ENCODE data around the gene ARHGEF26.

ARHGEF26 gene

DNA sequence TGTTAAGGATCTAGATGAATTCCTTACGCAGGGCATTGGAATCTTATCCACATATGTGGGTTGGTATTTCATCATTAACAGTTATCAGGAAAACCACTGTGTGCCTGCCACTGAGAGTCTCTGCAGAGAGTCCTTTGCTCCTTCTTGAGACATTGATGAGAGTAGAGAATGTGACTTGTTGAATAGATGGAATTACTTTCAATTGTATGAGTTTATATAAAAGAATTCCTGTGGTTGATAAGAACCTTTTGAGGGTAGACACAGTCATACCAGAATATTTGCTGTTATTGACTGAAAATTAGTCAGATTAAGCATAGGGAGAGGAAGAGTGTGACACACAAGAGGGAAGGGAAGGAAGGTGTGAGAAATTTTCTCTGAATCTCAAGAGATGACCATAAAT lies 30.8 kb downstream of the ARHGEF26 start:
- no peak overlapping the region for H3K9ac ChIP-seq (ENCODE audit: low read depth in 1 of 2, low read length in 2 of 2)
- no peak overlapping the region for H3K27ac ChIP-seq (ENCODE audit: low read depth, low read length)
- H3K36me3 ChIP-seq (ENCODE audit: control insufficient read depth in 1 of 2, insufficient read depth in 2 of 2, low read length in 2 of 2), result peaks cover 0 to 3% of the 10 kb centered on the region in 2 donors
- H3K27me3 ChIP-seq (ENCODE audit: control insufficient read depth in 1 of 2, insufficient read depth in 2 of 2, low read length in 2 of 2), result no peaks in the 10 kb centered on the region
- no peak overlapping the region for H3K4me3 ChIP-seq (ENCODE audit: low read depth in 1 of 2, low read length in 2 of 2)
- no peaks in the 10 kb centered on the region for H3K4me1 ChIP-seq (ENCODE audit: control insufficient read depth in 1 of 2, insufficient read depth in 2 of 2, low read length in 2 of 2)
- H3K9me3 ChIP-seq (ENCODE audit: control insufficient read depth in 1 of 2, low read length in 2 of 2), result no peaks in the 10 kb centered on the region

DNA sequence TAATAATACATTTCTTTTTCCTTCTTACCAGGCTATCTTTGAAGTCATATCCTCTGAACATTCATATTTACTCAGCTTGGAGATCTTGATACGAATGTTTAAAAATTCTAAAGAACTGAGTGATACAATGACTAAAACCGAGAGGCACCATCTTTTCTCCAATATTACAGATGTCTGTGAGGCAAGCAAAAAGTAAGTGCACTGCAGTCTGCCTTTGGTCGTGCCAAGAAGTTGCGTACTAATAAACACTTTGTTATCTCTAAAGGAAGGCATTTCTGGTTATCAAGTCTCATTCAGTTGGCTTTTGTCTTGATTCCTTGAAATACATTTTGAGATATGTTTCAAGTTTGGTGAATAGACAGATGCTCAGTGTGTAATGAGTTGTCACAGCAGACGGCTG lies 31.6 kb downstream of the ARHGEF26 start:
- Histone ChIP-seq H3K36me3 (ENCODE audit: control insufficient read depth in 1 of 2, insufficient read depth in 2 of 2, low read length in 2 of 2) (peaks cover 0 to 3% of the 10 kb centered on the region in 2 donors), H3K9me3 (ENCODE audit: control insufficient read depth in 1 of 2, low read length in 2 of 2) (no peaks in the 10 kb centered on the region), H3K27ac (ENCODE audit: low read depth, low read length) (no peak overlapping the region)

DNA sequence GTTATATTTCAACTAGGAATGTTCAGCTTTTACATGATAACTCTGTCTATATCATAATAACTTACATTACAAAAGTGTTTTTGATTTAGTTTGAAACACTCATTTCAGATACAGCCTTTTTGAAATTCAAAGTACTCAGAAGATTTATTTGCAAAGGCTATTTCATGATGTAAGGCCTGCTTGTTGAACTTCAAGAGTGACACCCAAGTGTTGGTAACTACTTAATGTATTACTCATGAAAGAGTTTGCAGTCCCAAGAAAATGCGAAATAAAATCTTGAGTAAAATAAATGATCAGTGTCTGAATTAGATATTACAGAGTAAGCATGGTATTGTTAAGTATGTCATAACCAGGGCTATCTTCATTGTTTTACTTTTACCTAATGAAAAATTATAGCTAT lies 35.3 kb downstream of the ARHGEF26 start:
- Histone ChIP-seq H3K36me3 (ENCODE audit: control insufficient read depth in 1 of 2, insufficient read depth in 2 of 2, low read length in 2 of 2) (peaks cover 0 to 2% of the 10 kb centered on the region in 2 donors), H3K4me3 (ENCODE audit: low read depth in 1 of 2, low read length in 2 of 2) (no peak overlapping the region), H3K9ac (ENCODE audit: low read depth in 1 of 2, low read length in 2 of 2) (no peak overlapping the region), H3K4me1 (ENCODE audit: control insufficient read depth in 1 of 2, insufficient read depth in 2 of 2, low read length in 2 of 2) (no peaks in the 10 kb centered on the region), H3K27ac (ENCODE audit: low read depth, low read length) (no peak overlapping the region), H3K9me3 (ENCODE audit: control insufficient read depth in 1 of 2, low read length in 2 of 2) (no peaks in the 10 kb centered on the region), H3K27me3 (ENCODE audit: control insufficient read depth in 1 of 2, insufficient read depth in 2 of 2, low read length in 2 of 2) (no peaks in the 10 kb centered on the region)

More for the DNA sequence above, 31.6 kb downstream of the ARHGEF26 start:
- H3K27me3 ChIP-seq (ENCODE audit: control insufficient read depth in 1 of 2, insufficient read depth in 2 of 2, low read length in 2 of 2), result no peaks in the 10 kb centered on the region
- H3K9ac ChIP-seq (ENCODE audit: low read depth in 1 of 2, low read length in 2 of 2), result no peak overlapping the region
- H3K4me3 ChIP-seq (ENCODE audit: low read depth in 1 of 2, low read length in 2 of 2), result no peak overlapping the region
- no peaks in the 10 kb centered on the region for H3K4me1 ChIP-seq (ENCODE audit: control insufficient read depth in 1 of 2, insufficient read depth in 2 of 2, low read length in 2 of 2)

DNA sequence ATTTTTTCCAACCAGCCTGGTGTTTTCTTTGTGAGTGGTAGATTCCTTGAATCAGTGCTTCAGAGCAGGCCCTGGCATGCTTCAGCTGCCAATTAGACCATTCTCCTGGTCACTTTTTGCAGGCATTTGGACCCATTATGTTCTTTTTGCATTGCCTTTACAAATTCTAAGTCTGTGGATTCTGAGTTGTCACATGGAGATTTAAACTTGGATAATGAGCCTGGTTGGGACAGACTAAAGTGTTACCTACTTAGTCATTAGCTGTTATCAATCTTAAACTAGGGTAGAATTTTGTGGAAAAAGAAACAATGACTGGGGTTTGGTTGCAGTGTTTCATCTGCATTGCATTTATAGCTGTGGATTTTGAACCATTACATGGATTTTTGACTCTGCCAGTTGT lies 40.6 kb downstream of the ARHGEF26 start:
- H3K27me3 ChIP-seq (ENCODE audit: control insufficient read depth in 1 of 2, insufficient read depth in 2 of 2, low read length in 2 of 2), result no peaks in the 10 kb centered on the region
- no peak overlapping the region for H3K27ac ChIP-seq (ENCODE audit: low read depth, low read length)
- H3K9me3 ChIP-seq (ENCODE audit: control insufficient read depth in 1 of 2, low read length in 2 of 2), result no peaks in the 10 kb centered on the region
- H3K36me3 ChIP-seq (ENCODE audit: control insufficient read depth in 1 of 2, insufficient read depth in 2 of 2, low read length in 2 of 2), result peaks cover 0 to 2% of the 10 kb centered on the region in 2 donors
- no peaks in the 10 kb centered on the region for H3K4me1 ChIP-seq (ENCODE audit: control insufficient read depth in 1 of 2, insufficient read depth in 2 of 2, low read length in 2 of 2)
- H3K9ac ChIP-seq (ENCODE audit: low read depth in 1 of 2, low read length in 2 of 2), result no peak overlapping the region
- H3K4me3 ChIP-seq (ENCODE audit: low read depth in 1 of 2, low read length in 2 of 2), result no peak overlapping the region

DNA sequence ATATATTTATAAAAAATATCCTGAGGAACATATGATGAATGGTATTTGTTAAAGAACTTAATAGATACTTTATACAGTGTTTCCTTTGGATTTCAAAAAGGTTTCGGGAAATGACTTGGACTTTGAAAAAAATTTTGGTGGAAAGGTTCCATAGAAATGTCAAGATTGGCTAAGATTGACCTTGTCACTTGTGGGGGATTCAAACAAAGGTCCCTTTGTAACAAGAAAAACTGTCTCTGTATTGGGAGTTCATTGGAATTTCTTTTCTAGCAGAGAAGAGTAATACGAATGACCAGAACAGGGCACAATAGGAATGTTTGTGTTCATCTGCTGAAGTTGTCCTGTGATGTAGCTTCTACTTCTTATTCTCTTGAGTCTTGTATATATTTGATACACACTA lies 43.2 kb downstream of the ARHGEF26 start:
- Histone ChIP-seq H3K27me3 (ENCODE audit: control insufficient read depth in 1 of 2, insufficient read depth in 2 of 2, low read length in 2 of 2) (no peaks in the 10 kb centered on the region), H3K27ac (ENCODE audit: low read depth, low read length) (no peak overlapping the region), H3K36me3 (ENCODE audit: control insufficient read depth in 1 of 2, insufficient read depth in 2 of 2, low read length in 2 of 2) (peaks cover 0 to 2% of the 10 kb centered on the region in 2 donors), H3K9me3 (ENCODE audit: control insufficient read depth in 1 of 2, low read length in 2 of 2) (no peaks in the 10 kb centered on the region), H3K4me3 (ENCODE audit: low read depth in 1 of 2, low read length in 2 of 2) (no peak overlapping the region), H3K9ac (ENCODE audit: low read depth in 1 of 2, low read length in 2 of 2) (no peak overlapping the region), H3K4me1 (ENCODE audit: control insufficient read depth in 1 of 2, insufficient read depth in 2 of 2, low read length in 2 of 2) (peaks cover 0 to 3% of the 10 kb centered on the region in 2 donors)

DNA sequence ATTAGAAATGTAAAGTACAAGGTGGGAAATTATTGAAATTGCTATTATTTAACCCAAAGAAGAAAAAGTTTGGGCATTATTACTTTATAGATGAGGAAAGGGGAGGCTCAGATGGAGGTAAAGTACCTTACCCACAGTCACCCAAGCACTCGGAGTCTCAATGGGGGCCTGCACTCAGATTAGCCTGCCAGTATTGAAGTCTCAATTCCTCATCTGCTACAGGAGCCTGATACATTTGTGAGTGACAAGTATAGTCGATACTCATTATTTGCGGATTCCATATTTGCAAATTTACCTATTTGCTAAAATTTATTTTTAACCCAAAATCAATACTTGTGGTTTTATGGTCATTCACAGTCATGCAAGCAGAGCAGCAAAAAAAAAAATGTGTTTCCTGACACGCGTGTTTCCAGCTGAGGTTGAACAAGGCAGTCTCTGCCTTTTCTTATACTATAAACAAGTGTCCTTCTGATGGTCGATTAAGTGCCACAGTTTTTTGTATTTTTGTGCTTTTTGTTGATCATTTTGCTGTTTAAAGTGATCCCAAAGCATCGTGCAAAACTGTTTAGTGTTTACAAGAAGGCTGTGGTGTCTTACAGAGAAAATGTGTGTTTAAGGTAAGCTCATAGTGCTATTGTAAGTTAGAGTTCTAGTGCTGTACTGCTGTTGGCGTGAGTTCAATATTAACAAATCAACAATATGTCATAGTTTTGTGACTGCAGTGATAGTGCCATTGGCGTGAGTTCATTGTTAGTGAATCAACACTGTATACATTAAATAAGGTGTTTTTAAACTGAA lies 48.0 kb downstream of the ARHGEF26 start:
- no peak overlapping the region for H3K9ac ChIP-seq (ENCODE audit: low read depth in 1 of 2, low read length in 2 of 2)
- no peak overlapping the region for H3K4me3 ChIP-seq (ENCODE audit: low read depth in 1 of 2, low read length in 2 of 2)
- no peaks in the 10 kb centered on the region for H3K36me3 ChIP-seq (ENCODE audit: control insufficient read depth in 1 of 2, insufficient read depth in 2 of 2, low read length in 2 of 2)
- no peaks in the 10 kb centered on the region for H3K27me3 ChIP-seq (ENCODE audit: control insufficient read depth in 1 of 2, insufficient read depth in 2 of 2, low read length in 2 of 2)
- H3K27ac ChIP-seq (ENCODE audit: low read depth, low read length), result no peak overlapping the region
- H3K4me1 ChIP-seq (ENCODE audit: control insufficient read depth in 1 of 2, insufficient read depth in 2 of 2, low read length in 2 of 2), result peaks cover 0 to 16% of the 10 kb centered on the region in 2 donors
- H3K9me3 ChIP-seq (ENCODE audit: control insufficient read depth in 1 of 2, low read length in 2 of 2), result no peaks in the 10 kb centered on the region

DNA sequence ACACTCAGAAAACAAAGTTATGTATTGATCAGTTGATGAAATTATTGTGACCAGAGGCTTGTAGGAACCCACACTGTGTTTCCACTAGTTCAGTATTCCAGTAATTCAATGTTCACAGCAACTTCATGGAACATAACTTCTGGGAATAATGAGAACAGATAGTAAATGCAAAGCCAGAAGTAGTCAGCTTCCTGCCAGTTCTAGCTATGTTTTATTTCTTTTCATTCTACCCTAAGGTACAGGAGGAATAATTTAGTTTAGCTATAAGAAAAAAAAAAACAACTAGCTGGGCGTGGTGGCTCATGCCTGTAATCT lies 48.6 kb downstream of the ARHGEF26 start:
- Histone ChIP-seq H3K4me3 (ENCODE audit: low read depth in 1 of 2, low read length in 2 of 2) (no peak overlapping the region), H3K9me3 (ENCODE audit: control insufficient read depth in 1 of 2, low read length in 2 of 2) (no peaks in the 10 kb centered on the region), H3K4me1 (ENCODE audit: control insufficient read depth in 1 of 2, insufficient read depth in 2 of 2, low read length in 2 of 2) (peaks cover 0 to 18% of the 10 kb centered on the region in 2 donors), H3K27ac (ENCODE audit: low read depth, low read length) (no peak overlapping the region), H3K27me3 (ENCODE audit: control insufficient read depth in 1 of 2, insufficient read depth in 2 of 2, low read length in 2 of 2) (no peaks in the 10 kb centered on the region), H3K36me3 (ENCODE audit: control insufficient read depth in 1 of 2, insufficient read depth in 2 of 2, low read length in 2 of 2) (no peaks in the 10 kb centered on the region), H3K9ac (ENCODE audit: low read depth in 1 of 2, low read length in 2 of 2) (no peak overlapping the region)

DNA sequence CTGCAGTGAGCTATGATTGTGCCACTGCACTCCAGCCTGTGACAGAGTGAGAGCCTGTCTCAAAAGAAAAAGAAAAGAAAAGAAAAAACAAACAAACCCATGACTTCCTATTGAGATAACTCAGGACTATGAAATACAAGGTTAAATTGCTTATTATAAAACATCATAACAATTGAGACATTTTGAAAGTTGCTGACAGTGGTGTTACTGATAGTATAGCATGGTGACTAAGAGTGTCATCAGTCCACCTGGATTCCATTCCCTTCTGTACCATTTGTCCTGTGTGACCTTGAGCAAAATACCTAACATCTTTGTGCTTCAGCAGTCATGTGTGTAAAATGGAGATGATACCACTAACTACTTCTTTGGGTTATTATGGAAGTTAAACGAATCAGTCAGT lies 49.1 kb downstream of the ARHGEF26 start:
- Histone ChIP-seq H3K27me3 (ENCODE audit: control insufficient read depth in 1 of 2, insufficient read depth in 2 of 2, low read length in 2 of 2) (no peaks in the 10 kb centered on the region), H3K9ac (ENCODE audit: low read depth in 1 of 2, low read length in 2 of 2) (no peak overlapping the region), H3K4me3 (ENCODE audit: low read depth in 1 of 2, low read length in 2 of 2) (no peak overlapping the region), H3K4me1 (ENCODE audit: control insufficient read depth in 1 of 2, insufficient read depth in 2 of 2, low read length in 2 of 2) (peaks cover 0 to 18% of the 10 kb centered on the region in 2 donors), H3K27ac (ENCODE audit: low read depth, low read length) (no peak overlapping the region), H3K36me3 (ENCODE audit: control insufficient read depth in 1 of 2, insufficient read depth in 2 of 2, low read length in 2 of 2) (no peaks in the 10 kb centered on the region), H3K9me3 (ENCODE audit: control insufficient read depth in 1 of 2, low read length in 2 of 2) (no peaks in the 10 kb centered on the region)

DNA sequence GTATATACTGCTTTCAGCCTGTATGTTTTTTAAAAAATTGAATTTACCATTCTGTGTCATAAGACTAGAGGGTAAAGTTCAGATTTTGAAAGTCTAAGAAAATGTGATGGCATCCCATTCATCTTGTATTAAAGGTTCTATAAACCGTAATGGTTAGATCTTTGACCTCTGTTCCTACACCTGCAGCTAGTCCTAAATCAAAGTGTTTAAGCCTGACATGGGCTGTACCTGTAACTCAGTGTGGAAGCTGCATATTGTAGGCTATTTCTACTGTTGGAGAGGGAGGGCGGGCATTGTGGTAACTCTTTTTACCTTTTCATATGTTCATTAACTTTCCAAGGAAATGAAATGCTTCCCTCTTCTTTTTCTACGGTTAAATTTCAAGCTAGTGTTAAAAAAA lies 53.9 kb downstream of the ARHGEF26 start:
- H3K27ac ChIP-seq (ENCODE audit: low read depth, low read length), result no peak overlapping the region
- H3K9me3 ChIP-seq (ENCODE audit: control insufficient read depth in 1 of 2, low read length in 2 of 2), result no peaks in the 10 kb centered on the region
- no peak overlapping the region for H3K4me3 ChIP-seq (ENCODE audit: low read depth in 1 of 2, low read length in 2 of 2)

DNA sequence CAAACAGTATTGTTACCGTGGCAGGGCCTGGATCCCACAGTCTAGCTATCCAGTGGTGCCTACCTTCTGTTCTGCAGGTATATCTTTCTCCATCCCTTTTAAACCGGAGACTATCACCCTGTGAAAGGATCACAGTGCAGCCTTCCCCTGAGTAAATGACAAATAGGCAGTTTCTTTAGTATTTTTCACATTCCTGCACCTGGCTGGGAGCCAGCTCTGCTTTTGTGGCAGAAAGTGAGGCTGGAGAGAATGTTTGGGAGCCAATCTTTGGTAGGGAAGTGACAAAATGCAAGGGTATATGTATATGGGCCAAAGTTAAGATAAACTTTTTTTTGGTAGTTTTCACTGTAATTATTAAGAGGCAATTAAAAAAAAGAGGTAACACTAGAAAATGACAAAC lies 54.8 kb downstream of the ARHGEF26 start:
- no peaks in the 10 kb centered on the region for H3K27me3 ChIP-seq (ENCODE audit: control insufficient read depth in 1 of 2, insufficient read depth in 2 of 2, low read length in 2 of 2)
- H3K36me3 ChIP-seq (ENCODE audit: control insufficient read depth in 1 of 2, insufficient read depth in 2 of 2, low read length in 2 of 2), result no peaks in the 10 kb centered on the region
- H3K9ac ChIP-seq (ENCODE audit: low read depth in 1 of 2, low read length in 2 of 2), result no peak overlapping the region
- H3K4me3 ChIP-seq (ENCODE audit: low read depth in 1 of 2, low read length in 2 of 2), result no peak overlapping the region
- no peaks in the 10 kb centered on the region for H3K9me3 ChIP-seq (ENCODE audit: control insufficient read depth in 1 of 2, low read length in 2 of 2)
- H3K27ac ChIP-seq (ENCODE audit: low read depth, low read length), result no peak overlapping the region
- peaks cover 0 to 19% of the 10 kb centered on the region in 2 donors for H3K4me1 ChIP-seq (ENCODE audit: control insufficient read depth in 1 of 2, insufficient read depth in 2 of 2, low read length in 2 of 2)

More for the DNA sequence above, 53.9 kb downstream of the ARHGEF26 start:
- Histone ChIP-seq H3K9ac (ENCODE audit: low read depth in 1 of 2, low read length in 2 of 2) (no peak overlapping the region), H3K36me3 (ENCODE audit: control insufficient read depth in 1 of 2, insufficient read depth in 2 of 2, low read length in 2 of 2) (no peaks in the 10 kb centered on the region), H3K27me3 (ENCODE audit: control insufficient read depth in 1 of 2, insufficient read depth in 2 of 2, low read length in 2 of 2) (no peaks in the 10 kb centered on the region), H3K4me1 (ENCODE audit: control insufficient read depth in 1 of 2, insufficient read depth in 2 of 2, low read length in 2 of 2) (peaks cover 0 to 19% of the 10 kb centered on the region in 2 donors)
